ENCODE data around the gene SHLD1. TPM values are rescaled to one million over a fixed set of nuclear protein-coding genes. Genes with fewer than 3 reads are reported as not detected.

SHLD1 gene
- total RNA-seq, 1 experiment from 2014 or later, result 6.7 TPM

DNA sequence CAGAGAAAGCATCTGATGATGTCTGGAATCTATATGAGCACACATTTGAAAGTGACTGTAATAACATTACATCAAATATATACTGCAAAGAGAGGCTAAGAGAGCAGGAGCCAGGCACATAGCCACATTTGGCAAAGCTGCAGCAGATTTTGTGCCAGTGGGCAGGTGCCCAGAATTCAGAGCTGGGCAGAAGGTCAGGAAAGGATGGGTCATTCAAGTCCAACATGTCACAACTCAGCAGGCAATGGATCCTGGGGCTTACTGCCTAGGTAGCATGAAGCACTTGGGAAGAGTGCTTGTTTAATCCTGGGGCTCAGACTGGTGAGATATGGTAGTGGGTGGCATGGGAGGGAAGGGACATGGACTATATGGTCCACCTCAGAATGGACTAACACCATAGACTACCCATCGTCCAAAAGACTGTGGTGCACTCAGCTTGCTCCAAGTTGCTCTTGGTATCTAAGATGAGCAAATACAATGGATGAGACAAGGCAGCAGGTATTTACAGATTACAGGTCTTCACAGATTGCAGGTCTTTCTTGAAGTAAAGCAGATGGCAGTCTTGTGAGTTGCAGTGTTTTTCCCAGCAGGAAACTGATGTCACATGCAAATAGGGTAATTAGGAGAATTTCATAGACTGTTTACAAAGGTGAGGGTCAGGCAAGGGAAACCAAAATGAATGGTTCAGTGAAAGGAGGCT lies 31.2 kb upstream of the SHLD1 start:
- no peaks in the 10 kb centered on the region for H4K20me1 ChIP-seq (ENCODE audit: control insufficient read depth, insufficient read depth, insufficient read length)
- no peak overlapping the region for H2BK5ac ChIP-seq (ENCODE audit: insufficient read length, low read length)
- no peak overlapping the region for H3K27ac ChIP-seq (ENCODE audit: insufficient read length, low read depth, low read length)
- no peak overlapping the region for H3K56ac ChIP-seq (ENCODE audit: insufficient read length, low read depth, low read length)
- no peak overlapping the region for H3K4me3 Mint-ChIP-seq
- no peak overlapping the region for H2BK20ac ChIP-seq (ENCODE audit: low read depth, low read length, poor library complexity, severe bottlenecking)
- no peaks in the 10 kb centered on the region for H3K79me1 ChIP-seq (ENCODE audit: insufficient read depth, low read depth, low read length, poor library complexity, severe bottlenecking)
- H3T11ph ChIP-seq (ENCODE audit: low read length), result no peak overlapping the region
- peak overlapping the region in 1 of 3 experiments; percentile 10; a peak in 2 of 7 replicates for H3K27ac Mint-ChIP-seq
- TF ChIP-seq CTCF (conservative IDR thresholded peaks at IDR 0.05), result no peak
- no peak overlapping the region for H3K4ac ChIP-seq (ENCODE audit: low read depth, low read length)
- H3K79me2 ChIP-seq (ENCODE audit: insufficient read depth, low read length), result no peaks in the 10 kb centered on the region
- no peak overlapping the region for H3K23ac ChIP-seq (ENCODE audit: insufficient read length, low read depth, low read length)
- no peaks in the 10 kb centered on the region for H3K36me3 Mint-ChIP-seq (ENCODE audit: insufficient read depth in 1 of 3, low read depth in 3 of 3)
- no peaks in the 10 kb centered on the region for H3K23me2 ChIP-seq (ENCODE audit: insufficient read length, low read depth, low read length, poor library complexity, severe bottlenecking)
- no peaks in the 10 kb centered on the region for H3K9me3 Mint-ChIP-seq
- DNase-seq, result no peak
- no peaks in the 10 kb centered on the region for H3K4me1 ChIP-seq (ENCODE audit: insufficient read depth, low read length)
- no peak overlapping the region for H3K14ac ChIP-seq (ENCODE audit: insufficient read depth, low read length)
- H2BK12ac ChIP-seq (ENCODE audit: insufficient read length, low read depth, low read length), result no peak overlapping the region
- H3K27me3 Mint-ChIP-seq (ENCODE audit: low read depth), result peaks cover 4% of the 10 kb centered on the region; the same call in 1 of the 2 replicates
- no peak overlapping the region for H2AFZ ChIP-seq (ENCODE audit: low read length)
- no peak overlapping the region for H2AK5ac ChIP-seq (ENCODE audit: insufficient read length, low read length)
- H4K8ac ChIP-seq (replicated peaks; ENCODE audit: insufficient read length, low read depth, low read length), result no peak overlapping the region
- H3K27me3 ChIP-seq (ENCODE audit: insufficient read depth, low read length), result no peaks in the 10 kb centered on the region
- H3K4me2 ChIP-seq (ENCODE audit: insufficient read depth, insufficient read length, low read length), result no peak overlapping the region
- no peaks in the 10 kb centered on the region for H3K9me3 ChIP-seq (ENCODE audit: control insufficient read depth, low read depth, low read length)
- H4K91ac ChIP-seq (ENCODE audit: insufficient read length, low read depth, low read length), result no peak overlapping the region
- peaks cover 9 to 10% of the 10 kb centered on the region in 2 experiments for H3K4me1 Mint-ChIP-seq
- no CpG with 5 or more reads among the region's 1 CpG for WGBS (ENCODE audit: extremely low coverage, insufficient read length, low lambda C conversion rate)
- no peak overlapping the region for H2BK120ac ChIP-seq (ENCODE audit: low read depth, low read length, poor library complexity, severe bottlenecking)
- H3K9ac ChIP-seq (ENCODE audit: extremely low read depth, insufficient read length, low read length), result no peak overlapping the region
- H3K18ac ChIP-seq (ENCODE audit: insufficient read length, low read depth, low read length), result no peak overlapping the region
- no peak overlapping the region for H4K5ac ChIP-seq (ENCODE audit: insufficient read length, low read depth, low read length)
- no peak overlapping the region for H2BK15ac ChIP-seq (ENCODE audit: low read depth, low read length)

All from H9 (cell line).